RPMI8226 (cell line): Measurements from ENCODE around the gene ASTL.
"Not testable (repeated sequence)": the region's sequence is repeated elsewhere in the genome, so short reads cannot be mapped to it uniquely, and the experiment has no call there.

Experiments used
- DNase-seq: peaks from one replicate; pipeline ENCODE4 v3.0.0-alpha.2; 2015

The ASTL gene

DNA sequence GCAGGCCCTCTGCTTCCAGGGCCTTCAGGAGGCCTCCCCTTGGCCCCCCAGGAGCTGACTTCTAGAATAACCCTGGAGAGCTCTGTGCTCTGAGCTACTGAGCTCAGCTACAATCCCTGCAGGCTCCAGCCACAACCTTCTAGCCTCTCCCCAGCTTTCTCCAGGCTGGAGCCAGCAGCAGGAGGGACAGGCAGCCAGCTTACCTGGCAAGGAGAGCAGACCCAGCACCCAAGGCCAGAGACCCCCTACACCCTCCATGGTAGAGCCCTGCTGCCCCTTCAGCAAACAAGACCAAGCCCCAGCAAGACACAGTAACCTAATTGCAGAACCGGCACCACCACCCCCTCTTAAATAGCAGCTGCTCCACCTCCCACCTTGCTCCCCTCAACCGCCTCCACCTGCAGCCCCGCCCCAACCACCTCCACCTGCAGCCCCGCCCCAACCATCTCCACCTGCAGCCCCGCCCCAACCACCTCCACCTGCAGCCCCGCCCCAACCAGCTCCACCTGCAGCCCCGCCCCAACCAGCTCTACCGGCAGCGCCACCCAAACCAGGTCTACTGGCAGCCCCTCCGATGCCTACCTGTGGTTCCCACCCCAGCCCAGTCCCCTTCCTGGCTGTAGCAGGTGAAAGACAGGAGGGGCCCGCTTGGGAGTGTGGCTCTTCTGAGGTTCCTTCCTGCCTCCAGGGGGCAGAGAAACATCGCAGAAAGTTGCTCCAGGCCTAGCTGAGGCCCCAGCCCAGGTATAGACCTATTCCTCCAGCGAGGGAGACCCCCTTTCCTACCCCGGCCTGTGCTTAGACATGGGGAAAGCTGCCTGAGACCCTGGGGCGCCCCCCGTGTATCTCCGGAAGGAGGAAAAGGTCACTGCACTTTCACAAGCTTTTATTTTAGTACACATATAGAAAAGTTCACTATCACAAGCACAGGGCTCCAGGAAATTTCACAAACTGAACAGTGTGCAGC, at the start of gene ASTL:
ASTL (minus strand) TSS at position 324 of the 967 bp plus-strand sequence; CDS start at position 258, 66 bp downstream.
- peak; percentile 67 for DNase-seq

DNA sequence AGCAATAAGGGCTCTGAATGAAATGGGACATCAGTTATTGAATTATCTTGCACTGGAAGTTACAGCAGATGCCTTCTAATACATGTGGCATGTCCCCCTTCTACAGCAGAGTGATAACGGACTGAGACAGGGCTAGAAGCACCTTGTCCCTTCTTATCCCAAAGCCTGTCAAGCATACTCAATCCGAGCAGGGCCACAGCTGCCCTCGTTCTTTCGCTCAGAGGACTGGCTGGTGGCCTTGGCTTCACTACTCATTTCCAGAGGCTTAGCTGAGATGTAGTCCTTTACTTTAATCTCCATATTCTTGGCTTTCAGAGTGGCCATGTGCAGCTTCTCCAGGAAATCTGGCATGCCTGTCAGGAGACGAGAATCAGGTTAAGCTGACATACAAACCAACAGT, 48.3 kb upstream of the ASTL start:
- no peak for DNase-seq

DNA sequence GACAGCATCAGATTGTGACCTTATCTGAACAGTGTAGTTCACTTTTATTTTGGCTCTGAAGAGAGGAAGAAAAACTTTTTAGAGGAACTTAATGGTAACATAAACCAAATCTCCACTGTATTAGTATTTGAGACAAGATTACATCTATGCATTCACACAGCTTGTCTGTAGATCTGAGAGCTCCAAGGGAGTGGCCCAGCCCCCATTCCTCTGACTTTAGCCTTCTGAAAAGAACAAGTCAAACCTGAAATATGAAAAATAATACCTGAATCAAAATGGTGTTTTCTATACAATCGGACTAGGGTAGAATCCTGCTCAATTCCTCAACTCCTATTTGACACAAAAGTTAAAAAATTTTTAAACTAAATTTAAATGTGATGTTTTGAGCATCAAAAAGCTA, 47.2 kb upstream of the ASTL start:
- no peak for DNase-seq

DNA sequence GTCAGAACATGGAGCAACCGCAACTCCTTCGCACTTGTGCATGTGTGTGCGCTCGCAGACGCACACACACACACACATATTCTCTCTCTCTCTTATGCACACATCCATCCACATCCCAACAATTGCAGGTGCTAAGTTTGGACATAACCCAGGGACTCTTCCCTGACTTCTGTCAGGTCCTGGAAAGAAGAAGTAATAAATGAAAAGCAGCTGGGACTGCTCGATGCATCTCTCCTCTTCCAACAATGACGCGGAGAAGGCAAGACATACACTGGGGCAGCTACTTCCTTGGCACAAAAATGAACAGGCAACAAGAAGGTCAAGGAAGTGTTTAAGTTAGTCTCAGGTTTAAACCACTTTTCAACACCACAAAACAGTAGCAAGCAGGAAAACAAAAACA, 46.7 kb upstream of the ASTL start:
- DNase-seq: no peak

DNA sequence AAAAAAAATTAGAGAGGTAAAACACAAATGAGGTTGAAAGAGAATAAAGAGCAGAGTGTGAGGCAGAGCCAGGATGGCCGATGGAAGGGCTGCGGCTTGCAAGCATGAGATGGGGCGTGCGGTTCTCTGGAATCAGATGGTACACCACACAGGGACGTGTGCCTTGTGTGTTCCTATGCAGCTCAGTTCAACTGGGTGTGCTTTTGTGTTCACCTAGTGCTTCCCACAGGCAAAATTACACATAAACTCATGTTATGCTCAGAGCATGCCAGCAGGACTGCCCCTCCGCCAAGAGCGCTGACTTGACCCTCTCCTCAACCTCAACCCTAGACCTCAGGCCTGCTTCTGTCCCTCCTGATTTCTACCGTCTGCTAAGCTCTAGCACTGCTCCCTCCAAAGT, 45.9 kb upstream of the ASTL start:
- DNase-seq: no peak

DNA sequence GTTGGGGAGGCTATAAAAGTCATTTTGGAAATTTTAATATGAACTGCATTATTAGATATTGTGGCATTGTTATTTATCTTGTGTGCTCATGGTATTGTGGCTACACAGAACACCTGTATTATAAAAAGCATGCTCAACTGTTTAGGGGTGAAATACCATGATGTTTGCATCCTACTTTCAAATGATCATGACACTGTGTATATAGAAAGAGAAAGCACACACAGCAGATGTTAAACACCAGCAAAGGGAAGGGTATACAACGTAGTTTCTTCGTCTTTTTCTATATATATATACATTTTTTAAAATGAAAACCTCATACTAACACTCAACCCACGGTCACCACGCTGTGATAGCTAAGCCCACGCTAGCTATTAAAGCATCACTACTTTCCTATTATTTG, 43.2 kb upstream of the ASTL start:
- no peak for DNase-seq

DNA sequence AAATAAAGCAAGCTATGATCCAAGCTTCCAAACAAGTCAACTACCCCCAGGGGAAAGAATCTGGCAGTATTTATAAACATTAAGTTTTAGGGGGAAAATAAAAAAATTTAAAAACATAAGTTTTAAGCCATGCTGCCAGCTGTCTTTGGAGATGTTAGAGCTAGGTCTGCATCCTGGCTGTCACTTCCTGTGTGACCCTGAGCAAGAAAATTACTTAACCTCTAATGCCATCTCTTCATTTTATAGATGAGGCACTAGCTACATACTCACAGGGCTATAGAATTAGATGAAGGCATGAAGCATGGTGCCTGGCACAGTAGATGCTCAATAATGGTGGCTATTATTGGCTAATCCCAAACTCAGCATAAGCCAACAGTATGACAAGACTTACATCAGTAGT, 42.2 kb upstream of the ASTL start:
- no peak for DNase-seq

DNA sequence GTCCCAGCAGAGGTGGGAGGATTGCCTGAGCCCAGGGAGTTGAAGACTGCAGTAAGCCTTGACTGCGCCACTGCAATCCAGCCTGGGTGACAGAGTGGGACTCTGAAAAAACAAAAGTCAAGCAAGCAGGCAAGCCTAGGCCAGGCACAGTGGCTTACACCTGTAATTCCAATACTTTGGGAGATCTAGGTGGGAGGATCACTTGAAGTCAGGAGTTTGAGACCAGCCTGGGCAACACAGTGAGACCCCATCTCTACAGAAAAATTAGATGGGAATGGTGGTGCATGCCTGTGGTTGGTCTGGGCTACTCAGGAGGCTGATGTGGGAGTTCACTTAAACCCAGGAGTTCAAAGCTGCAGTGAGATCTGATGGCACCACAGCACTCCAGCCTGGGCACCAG, 41.7 kb upstream of the ASTL start:
- no peak for DNase-seq

DNA sequence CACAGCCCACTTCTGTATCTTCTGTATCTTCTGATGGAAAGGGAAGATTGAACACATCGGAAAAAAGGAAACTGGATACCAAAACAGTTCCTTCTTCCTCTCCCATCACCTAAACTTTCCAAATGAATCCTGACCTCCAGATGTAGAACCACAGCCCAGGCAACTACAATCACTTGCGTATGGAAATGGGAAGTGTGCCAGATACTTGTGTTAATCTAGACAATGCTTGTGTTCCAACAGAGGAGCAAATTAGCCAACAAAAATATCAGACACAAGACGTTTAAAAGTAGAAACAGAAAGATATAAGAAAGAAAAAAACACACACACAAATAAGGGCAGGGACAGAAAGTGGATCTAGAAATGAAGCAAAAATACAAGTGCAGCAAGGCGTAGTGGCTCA, 38.4 kb upstream of the ASTL start:
- DNase-seq: no peak

DNA sequence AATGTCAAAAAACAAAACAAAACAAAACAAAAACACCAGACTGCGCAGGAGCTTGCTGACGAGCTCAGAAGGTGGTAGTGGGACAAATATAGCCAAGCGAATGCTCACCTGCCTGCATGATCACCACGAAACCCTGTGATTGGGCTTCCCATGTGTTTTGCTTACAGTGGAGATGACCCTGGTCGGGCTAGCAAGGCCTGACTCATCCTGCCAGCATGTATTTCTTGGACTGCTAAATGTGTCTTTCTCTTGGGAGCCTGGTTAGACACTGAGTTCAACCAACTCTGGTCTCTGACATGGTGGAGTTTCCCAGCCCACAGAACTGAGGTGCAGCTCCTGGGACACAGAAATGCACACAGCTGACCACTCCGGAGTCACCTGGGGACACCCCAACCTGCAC, 37.6 kb upstream of the ASTL start:
- peak; percentile 22 for DNase-seq

DNA sequence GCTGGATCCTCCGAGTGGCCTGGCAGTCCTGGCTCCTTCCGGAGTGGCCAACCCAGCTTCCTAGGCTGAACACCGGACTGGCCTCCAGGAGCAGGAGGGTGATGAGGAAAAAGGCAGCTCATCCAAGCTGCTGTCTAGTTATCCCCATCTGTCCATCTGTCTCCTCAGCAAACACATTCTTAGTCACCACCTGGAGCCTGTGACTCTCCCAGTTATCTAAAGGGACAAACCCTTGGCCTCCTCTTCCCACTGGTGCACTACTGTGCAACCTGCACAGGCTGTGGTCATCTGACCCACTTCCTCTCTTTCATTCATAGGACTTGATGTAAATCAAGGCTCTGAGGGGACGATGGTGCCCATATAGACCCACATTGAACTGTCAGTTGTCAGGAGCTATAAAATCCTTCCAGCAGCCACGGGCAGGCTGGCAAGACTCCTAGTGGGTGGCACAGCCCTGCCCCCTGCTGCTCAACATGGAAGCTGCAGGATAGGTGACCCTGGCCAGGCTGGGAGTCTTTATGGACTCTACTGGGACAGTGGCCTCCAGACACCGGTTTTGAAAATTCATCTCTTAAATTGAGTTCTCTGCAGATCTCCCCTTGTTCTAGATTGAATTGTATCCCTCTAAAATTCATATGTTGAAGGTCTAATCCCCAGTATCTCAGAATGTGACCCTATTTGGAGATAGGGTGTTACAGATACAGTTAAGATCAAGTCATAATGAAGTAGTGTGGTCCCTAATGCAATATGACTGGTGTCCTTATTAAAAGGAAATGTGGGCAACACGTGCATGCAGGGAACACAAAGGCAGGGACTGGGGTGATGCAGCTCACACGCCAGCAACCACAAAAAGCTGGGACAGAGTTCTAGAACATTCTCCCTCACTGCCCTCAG, 36.2 kb upstream of the ASTL start:
- DNase-seq: peak; percentile 82

DNA sequence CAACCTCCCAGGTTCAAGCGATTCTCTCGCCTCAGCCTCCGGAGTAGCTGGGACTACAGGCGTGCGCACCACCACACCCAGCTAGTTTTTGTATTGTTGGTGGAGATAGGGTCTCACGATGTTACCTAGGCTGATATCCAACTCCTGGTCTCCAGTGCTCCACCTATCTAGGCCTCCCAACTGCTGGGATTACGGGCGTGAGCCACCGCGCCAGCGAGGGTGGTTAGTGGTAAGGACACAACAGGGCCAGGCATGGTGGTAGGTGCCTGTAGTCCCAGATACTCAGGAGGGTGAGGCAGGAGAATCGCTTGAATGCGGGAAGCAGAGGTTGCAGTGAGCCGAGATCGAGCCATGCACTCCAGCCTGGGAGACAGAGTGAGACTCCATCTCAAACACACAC, 33.5 kb upstream of the ASTL start:
- DNase-seq: no peak

DNA sequence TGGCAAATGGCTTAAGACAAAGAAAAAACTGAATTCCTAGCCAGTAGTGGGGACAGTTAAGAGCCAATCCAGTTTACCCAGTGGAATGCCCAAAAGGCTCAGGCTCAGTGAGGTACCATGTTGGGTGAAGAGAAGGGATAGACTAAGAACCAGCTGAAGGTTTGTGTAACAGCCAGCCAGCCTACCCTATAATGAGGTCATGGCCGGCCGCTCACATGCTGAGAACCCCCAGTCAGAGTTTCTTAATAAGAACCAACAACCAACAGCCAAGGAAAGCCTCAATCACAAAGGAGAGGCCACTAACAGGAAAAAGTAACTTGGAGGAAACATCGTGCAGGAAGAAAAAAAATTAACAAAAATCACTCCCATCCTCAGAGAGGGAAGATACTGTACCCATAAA, 32.3 kb upstream of the ASTL start:
- DNase-seq: no peak

DNA sequence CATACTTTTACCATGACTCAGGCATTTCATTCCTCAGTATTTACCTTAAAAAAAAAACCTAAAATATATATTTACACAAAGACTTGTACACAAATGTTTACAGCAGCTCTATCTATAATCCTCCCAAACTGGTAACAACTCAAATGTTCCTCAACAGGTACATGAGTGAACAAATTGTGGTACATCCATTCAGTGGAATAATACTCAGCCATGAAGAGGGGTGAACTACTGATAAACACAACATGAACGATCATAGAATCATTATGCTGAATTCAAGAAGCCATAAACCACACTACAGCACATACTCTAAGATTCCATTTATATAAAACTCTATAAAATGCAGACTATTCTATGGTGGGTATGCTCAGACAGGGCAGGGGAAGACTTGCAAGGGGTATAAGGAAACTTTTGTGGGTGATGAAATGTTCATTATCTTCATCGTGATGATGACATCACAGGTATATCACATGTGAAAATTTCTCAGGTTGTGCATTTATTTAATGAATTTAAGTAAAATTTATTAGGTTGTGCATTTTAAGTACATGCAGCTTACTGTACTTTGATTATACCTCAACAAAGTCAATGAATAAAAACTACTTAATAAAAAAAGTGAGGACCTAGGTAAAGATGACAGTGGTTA, 31.7 kb upstream of the ASTL start:
- no peak for DNase-seq

DNA sequence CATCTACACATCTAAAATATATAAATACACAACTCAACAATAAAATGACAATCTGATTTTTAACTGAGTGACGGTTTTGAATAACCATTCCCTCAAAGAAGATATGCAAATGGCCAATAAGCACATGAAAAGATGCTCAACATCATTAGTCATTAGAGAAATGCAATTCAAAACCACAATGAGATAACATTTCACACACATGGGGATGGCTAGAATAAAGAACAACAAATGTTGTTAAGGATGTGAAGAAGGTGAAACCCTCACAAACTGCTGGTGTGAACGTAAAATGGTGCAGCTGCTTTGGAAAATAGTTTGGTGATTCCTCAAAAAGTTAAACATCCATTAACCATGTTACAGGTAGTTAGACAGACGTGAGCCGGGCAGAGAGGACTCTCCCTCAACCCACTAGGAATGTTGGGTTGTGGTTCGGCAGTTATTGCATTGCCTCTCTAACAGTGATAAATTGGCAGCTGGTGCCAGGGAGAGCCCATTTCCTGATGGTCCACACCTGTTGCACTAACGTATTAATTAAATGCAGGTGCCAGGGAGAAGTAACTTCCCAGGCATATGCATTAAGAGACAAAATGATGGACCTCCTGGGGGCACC, 29.2 kb upstream of the ASTL start:
- DNase-seq: no peak

DNA sequence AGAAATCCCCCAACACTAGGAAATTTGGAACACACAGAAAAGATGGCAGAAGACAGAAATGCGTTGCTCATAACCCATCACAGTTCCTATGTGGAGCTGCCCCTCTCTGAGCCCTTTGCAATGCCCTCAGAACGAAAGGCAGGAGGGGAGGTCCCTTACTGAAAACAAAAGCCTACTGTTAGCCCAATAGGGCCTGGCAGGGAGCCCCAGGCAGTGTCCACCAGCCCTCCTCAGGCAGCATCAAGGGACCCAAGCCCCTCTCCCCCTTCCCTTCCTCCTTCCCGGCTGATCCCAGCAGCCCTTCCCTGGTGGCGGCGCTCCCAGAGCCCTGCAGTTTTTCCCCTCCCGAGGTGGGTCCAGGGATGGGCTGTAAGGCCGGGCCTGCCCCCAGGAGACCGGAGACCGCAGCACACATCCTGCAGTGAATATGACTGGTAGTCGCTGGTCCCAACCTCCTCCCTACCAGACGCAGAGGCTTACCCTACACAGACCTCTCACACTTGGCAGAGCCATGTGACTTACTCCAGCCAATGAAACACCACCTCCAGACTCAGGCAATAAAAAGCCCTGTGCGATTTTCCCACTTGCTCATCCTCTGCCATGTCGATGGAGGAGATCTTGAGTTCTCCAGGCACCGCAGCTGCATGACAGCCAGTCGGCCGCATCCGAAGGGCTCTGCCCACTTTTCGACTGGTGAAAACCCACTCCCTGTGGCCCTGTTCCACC, 26.3 kb upstream of the ASTL start:
- DNase-seq: no peak

DNA sequence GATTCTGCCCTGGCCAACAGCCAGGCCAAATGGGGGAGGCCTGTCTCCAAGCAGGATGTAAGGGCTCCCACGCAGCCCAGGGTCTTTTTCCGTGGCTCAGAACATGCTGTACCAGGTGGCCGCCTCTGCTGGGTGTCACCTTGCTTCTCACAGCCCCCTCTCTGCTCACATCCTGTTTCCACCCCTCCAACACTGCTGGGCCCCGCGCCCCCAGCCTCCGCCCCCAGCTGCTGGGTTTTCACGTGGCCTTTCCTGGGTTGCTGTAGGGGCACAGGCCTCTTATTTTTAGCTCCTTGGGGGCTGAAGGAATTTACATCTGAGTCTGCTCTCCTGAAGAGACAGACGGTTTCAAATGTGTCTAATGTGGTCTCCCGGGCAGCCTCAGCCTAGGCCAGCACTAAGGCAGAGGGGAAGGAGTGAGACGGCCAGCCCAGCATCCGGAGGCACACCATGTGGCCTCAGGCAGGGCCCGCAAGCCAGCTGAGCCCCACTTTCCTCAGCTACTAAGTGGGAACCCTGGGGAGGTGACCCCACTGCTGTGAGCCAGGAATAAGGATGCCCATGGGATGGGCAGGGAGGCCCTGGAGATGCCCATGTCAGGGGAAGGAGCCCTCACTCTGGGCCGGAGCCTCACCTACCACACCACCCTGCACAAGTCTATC, 25.6 kb upstream of the ASTL start:
- no peak for DNase-seq

DNA sequence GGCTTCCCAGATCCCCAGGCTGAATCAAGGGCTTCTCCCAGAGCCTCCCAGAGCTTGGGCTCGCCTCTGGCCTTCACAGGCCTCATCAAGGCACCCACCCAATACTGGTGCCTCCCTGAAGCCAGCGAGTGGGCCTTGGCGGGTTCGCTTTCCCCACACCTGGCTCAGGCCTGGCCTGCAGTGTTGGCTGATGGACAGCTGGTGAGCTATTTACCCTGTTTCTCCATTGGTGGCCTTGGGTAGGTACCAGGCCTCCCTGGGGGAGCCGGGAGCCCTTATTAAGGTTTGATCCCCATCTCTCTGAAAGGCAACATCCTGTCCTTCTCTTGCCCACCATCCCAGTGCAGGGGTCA, 25.1 kb upstream of the ASTL start:
- DNase-seq: no peak

DNA sequence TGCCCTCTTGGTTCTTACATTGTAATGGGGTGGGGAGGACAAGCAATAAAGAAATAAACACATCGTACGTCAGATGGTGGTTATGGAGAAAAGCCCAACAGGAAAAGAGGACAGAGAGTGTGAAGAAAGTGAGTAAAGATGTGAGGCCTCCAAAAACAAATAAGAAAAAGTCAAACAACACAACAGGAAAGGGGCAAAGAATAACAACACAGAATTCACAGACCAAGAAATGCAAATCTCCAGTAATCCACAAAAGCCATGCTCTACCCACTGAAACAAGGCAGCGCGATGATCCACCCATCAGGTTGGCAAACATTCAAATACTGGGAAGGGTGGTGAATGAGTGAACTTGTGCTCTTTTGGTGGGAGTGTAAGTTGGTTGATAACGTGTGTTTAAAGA, 23.6 kb upstream of the ASTL start:
- no peak for DNase-seq

DNA sequence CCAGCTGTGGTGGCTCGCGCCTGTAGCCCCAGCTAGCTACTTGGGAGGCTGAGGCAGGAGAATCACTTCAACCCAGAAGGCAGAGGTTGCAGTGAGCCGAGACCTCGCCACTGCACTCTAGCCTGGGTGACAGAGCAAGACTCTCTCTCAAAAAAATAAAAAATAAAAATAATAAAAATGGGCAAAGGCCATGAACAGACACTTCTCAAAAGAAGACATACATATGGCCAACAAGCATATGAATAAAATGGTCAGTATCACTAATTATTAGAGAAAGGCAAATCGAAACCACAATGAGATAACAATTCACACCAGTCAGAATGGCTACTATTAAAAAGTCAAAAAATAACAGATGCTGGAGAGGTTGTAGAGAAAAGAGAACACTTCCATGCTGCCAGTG, 22.1 kb upstream of the ASTL start:
- not testable (repeated sequence) for DNase-seq

DNA sequence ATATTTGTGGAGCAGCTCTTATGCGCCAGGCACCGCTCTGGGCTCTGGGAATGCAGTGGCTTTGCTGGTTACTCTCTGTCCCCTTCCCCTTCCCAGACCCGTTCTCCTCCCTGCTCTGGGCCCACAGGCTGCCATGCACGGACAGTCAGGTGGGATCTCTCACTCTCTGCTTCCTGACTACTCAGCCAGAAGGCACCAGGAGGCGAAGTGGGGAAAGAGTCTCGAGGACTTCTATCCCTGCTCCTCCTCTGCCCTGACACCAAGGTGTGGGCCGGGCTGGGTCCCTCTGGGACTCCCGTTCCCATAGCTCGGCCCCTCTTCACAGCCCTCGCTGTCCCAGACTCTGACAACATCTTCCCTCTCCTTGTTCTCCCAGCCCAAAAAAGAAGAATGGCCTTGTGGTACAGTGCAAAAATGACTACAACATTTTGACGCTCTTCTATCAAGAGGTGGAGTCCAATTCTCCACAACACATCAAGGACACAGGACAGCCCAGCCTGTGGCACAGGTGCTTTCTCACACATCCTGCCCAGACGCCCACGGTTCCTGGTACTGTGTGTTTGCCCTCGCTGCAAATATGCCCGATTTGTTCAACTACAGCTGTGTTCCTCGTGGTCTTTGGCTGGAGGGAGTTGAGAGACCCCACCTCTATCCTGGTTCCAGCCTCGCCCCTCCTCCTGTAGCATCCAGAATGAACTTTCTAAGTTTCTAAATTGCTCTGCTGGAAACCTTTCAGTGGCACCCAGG, 21.0 kb upstream of the ASTL start:
- no peak for DNase-seq
